H1 (cell line): Measurements from ENCODE around the gene NRN1. TPM values are rescaled to one million over a fixed set of nuclear protein-coding genes. Genes with fewer than 3 reads are reported as not detected.

ENCODE experiments used
- CTCF ChIA-PET: fragments of 300-600 bp; sonication (Branson Sonifier 250); formaldehyde crosslinking; loops from one replicate; lab custom pipeline; 2021; ENCODE audit not compliant: partially characterized antibody; lab: Charles Lee
- POLR2A ChIA-PET: fragments of 300-600 bp; sonication (Branson Sonifier 250); formaldehyde crosslinking; loops from one replicate; lab custom pipeline; 2021; ENCODE audit warnings: inconsistent platforms; ENCODE audit not compliant: partially characterized antibody; lab: Charles Lee
- DNase-seq, 2 experiments: peaks; one replicate each; pipeline versions ENCODE4 v3.0.0 to v3.0.0-alpha.2; 2010 to 2022; ENCODE audit warnings: low spot score in 2 of 2, low read depth in 1 of 2, mixed read lengths in 1 of 2
- FAIRE-seq: peaks from 2 replicates; lab custom pipeline; 2011; peaks lifted over from hg19 to GRCh38; lab: Jason Lieb, UNC
- H2AFZ ChIP-seq: 2 replicates; pipeline ENCODE4 v1.8.1; 2012; ENCODE audit warnings: low read length, inconsistent platforms
- H2AK5ac ChIP-seq: 2 replicates; pipeline ENCODE4 v1.6.1; 2013; ENCODE audit warnings: low read depth, low read length
- H2BK120ac ChIP-seq: replicated peaks from 2 replicates; pipeline ENCODE3; 2013; ENCODE audit warnings: low read depth, low read length, inconsistent platforms
- H2BK12ac ChIP-seq: 2 replicates; pipeline ENCODE4 v1.6.1; 2013; ENCODE audit warnings: low read depth, low read length
- H2BK15ac ChIP-seq: 2 replicates; pipeline ENCODE4 v1.6.1; 2013; ENCODE audit warnings: low read length
- H2BK20ac ChIP-seq: 2 replicates; pipeline ENCODE4 v1.6.1; 2013; ENCODE audit warnings: low read length
- H2BK5ac ChIP-seq: 2 replicates; pipeline ENCODE4 v1.6.1; 2013; ENCODE audit warnings: low read depth, low read length
- H3K14ac ChIP-seq: 2 replicates; pipeline ENCODE4 v1.6.1; 2013; ENCODE audit warnings: inconsistent platforms; ENCODE audit not compliant: insufficient read length
- H3K18ac ChIP-seq: 2 replicates; pipeline ENCODE4 v1.6.1; 2013; ENCODE audit warnings: low read length; ENCODE audit errors: extremely low read depth
- H3K23ac ChIP-seq: 2 replicates; pipeline ENCODE4 v1.6.1; 2013; ENCODE audit warnings: inconsistent platforms; ENCODE audit not compliant: insufficient read length
- H3K23me2 ChIP-seq: 2 replicates; pipeline ENCODE4 v1.6.1; 2013; ENCODE audit warnings: low read depth, low read length
- H3K27ac ChIP-seq: 2 replicates; pipeline ENCODE4 v1.6.1; 2011; ENCODE audit warnings: low read depth, low read length, inconsistent platforms
- H3K27me3 ChIP-seq, 4 experiments: replicated peaks in 1 of 4; 1 replicate in 1 of 4; 2 replicates in 3 of 4; pipeline versions ENCODE4 v1.6.1 to v1.8.1; 2011 to 2013; ENCODE audit warnings: low read length in 3 of 4, mild to moderate bottlenecking in 3 of 4, inconsistent platforms in 2 of 4, mixed read lengths in 2 of 4, moderate library complexity in 1 of 4; ENCODE audit not compliant: control insufficient read depth in 3 of 4, insufficient read depth in 3 of 4; ENCODE audit errors: extremely low read depth in 1 of 4
- H3K36me3 ChIP-seq, 4 experiments: 2 replicates each; pipeline versions ENCODE4 v1.6.1 to v1.8.1; 2011 to 2013; ENCODE audit warnings: mild to moderate bottlenecking in 4 of 4, low read length in 3 of 4, moderate library complexity in 2 of 4, control low read depth in 1 of 4, inconsistent platforms in 1 of 4; ENCODE audit not compliant: insufficient read depth in 4 of 4, control insufficient read depth in 2 of 4
- H3K4ac ChIP-seq: replicated peaks from 2 replicates; pipeline ENCODE3; 2013; ENCODE audit warnings: low read length, low read depth, mixed read lengths, inconsistent platforms; ENCODE audit not compliant: insufficient read length
- H3K4me1 ChIP-seq, 4 experiments: replicated peaks in 1 of 4; 1 replicate in 1 of 4; 2 replicates in 3 of 4; pipeline versions ENCODE4 v1.6.1 to v1.8.1; 2011 to 2013; ENCODE audit warnings: low read length in 3 of 4, inconsistent platforms in 2 of 4, mixed read lengths in 1 of 4; ENCODE audit not compliant: insufficient read depth in 4 of 4, control insufficient read depth in 3 of 4
- H3K4me2 ChIP-seq, 2 experiments: 2 replicates each; pipeline versions ENCODE4 v1.6.1 to v1.8.1; 2011 to 2013; ENCODE audit warnings: low read depth in 2 of 2, low read length in 2 of 2, control low read depth in 1 of 2, inconsistent platforms in 1 of 2, mild to moderate bottlenecking in 1 of 2; ENCODE audit not compliant: insufficient read depth in 1 of 2
- H3K4me3 ChIP-seq, 4 experiments: fragments of 200-600, 300-600 bp in 1 of 4; sonication (generic), shearing (Covaris generic), sonication (Bioruptor Twin) in 1 of 4; 2 replicates each; pipeline versions ENCODE4 v1.5.1 to v1.8.1; 2011 to 2016; ENCODE audit warnings: low read length in 4 of 4, low read depth in 3 of 4, control low read depth in 2 of 4, inconsistent platforms in 2 of 4, mild to moderate bottlenecking in 2 of 4, mixed read lengths in 1 of 4, moderate library complexity in 1 of 4; ENCODE audit not compliant: insufficient read depth in 2 of 4; ENCODE audit errors: extremely low read depth in 1 of 4
- H3K56ac ChIP-seq: replicated peaks from 2 replicates; pipeline ENCODE3; 2013; ENCODE audit warnings: low read depth, mild to moderate bottlenecking, mixed read lengths, low read length, inconsistent platforms; ENCODE audit not compliant: insufficient read length
- H3K79me1 ChIP-seq: 2 replicates; pipeline ENCODE4 v1.6.1; 2013; ENCODE audit warnings: low read depth, low read length, control low read depth
- H3K79me2 ChIP-seq, 2 experiments: 2 replicates each; pipeline versions ENCODE4 v1.6.1 to v1.8.1; 2012 to 2013; ENCODE audit warnings: low read length in 2 of 2, mild to moderate bottlenecking in 2 of 2, inconsistent platforms in 1 of 2; ENCODE audit not compliant: insufficient read depth in 2 of 2, control insufficient read depth in 1 of 2
- H3K9ac ChIP-seq, 4 experiments: replicated peaks in 1 of 4; 1 replicate in 1 of 4; 2 replicates in 3 of 4; pipeline versions ENCODE4 v1.6.1 to v1.8.1; 2011 to 2013; ENCODE audit warnings: low read depth in 3 of 4, low read length in 3 of 4, control low read depth in 2 of 4, mild to moderate bottlenecking in 2 of 4, moderate library complexity in 2 of 4, inconsistent platforms in 1 of 4; ENCODE audit errors: extremely low read depth in 1 of 4
- H3K9me3 ChIP-seq, 2 experiments: 2 replicates each; pipeline versions ENCODE4 v1.6.1 to v1.8.1; 2012 to 2013; ENCODE audit warnings: mild to moderate bottlenecking in 2 of 2, moderate library complexity in 2 of 2, control low read depth in 1 of 2, inconsistent platforms in 1 of 2, low read depth in 1 of 2, low read length in 1 of 2, mixed read lengths in 1 of 2; ENCODE audit not compliant: insufficient read depth in 2 of 2
- H4K20me1 ChIP-seq, 2 experiments: replicated peaks in 1 of 2; 2 replicates each; pipeline versions ENCODE3 to v1.8.1; 2011 to 2013; ENCODE audit warnings: inconsistent platforms in 2 of 2, low read length in 2 of 2, mild to moderate bottlenecking in 1 of 2; ENCODE audit not compliant: insufficient read depth in 2 of 2, control insufficient read depth in 1 of 2
- H4K5ac ChIP-seq: 2 replicates; pipeline ENCODE4 v1.6.1; 2013; ENCODE audit warnings: low read length, low read depth, mixed read lengths, inconsistent platforms; ENCODE audit not compliant: insufficient read length
- H4K8ac ChIP-seq: 2 replicates; pipeline ENCODE4 v1.8.0; 2013; ENCODE audit warnings: mild to moderate bottlenecking, moderate library complexity, low read length, inconsistent platforms; ENCODE audit not compliant: insufficient read depth; ENCODE audit errors: extremely low read depth
- H4K91ac ChIP-seq: replicated peaks from 2 replicates; pipeline ENCODE3; 2013; ENCODE audit warnings: low read length, mixed read lengths, inconsistent platforms; ENCODE audit not compliant: insufficient read length
- BACH1 ChIP-seq: IDR thresholded peaks from 2 replicates; pipeline ENCODE4 v1.6.1; 2012; ENCODE audit warnings: low read length, improper control_type of control experiment
- FOSL1 ChIP-seq: IDR thresholded peaks from 2 replicates; pipeline ENCODE4 v1.6.1; 2011; ENCODE audit warnings: mild to moderate bottlenecking, low read depth, low read length, moderate library complexity; ENCODE audit not compliant: insufficient read depth
- TCF12 ChIP-seq: IDR thresholded peaks from 2 replicates; pipeline ENCODE4 v1.6.1; 2011; ENCODE audit warnings: low read depth, mild to moderate bottlenecking, low read length
- ZNF274 ChIP-seq: IDR thresholded peaks from 2 replicates; pipeline ENCODE4 v1.7.0; 2012; ENCODE audit warnings: low read length, borderline replicate concordance; ENCODE audit errors: extremely low read depth
- WGBS, 2 experiments: shearing (Covaris generic) in 1 of 2; methylation state at CpG; one replicate each; pipeline versions ENCODE4 v1.1.6 to v1.1.7; 2013 to 2015; ENCODE audit warnings: low lambda C conversion rate in 2 of 2, mixed read lengths in 2 of 2, inconsistent platforms in 1 of 2, low coverage in 1 of 2, missing lambda C conversion rate in 1 of 2; ENCODE audit not compliant: insufficient replicate concordance in 2 of 2, insufficient coverage in 1 of 2, insufficient read length in 1 of 2; ENCODE audit errors: extremely low coverage in 1 of 2, missing lambda C conversion rate in 1 of 2; 5-methylcytosine and 5-hydroxymethylcytosine counted together
- polyA plus RNA-seq, 7 experiments: library from polyadenylated mRNA; depleted of rRNA in 3 of 7; stranded (reverse) in 5 of 7; unstranded in 2 of 7; fragments of >200 nt in 5 of 7; fragments of 200-250 nt in 2 of 7; gene quantifications; 1 replicate in 5 of 7; 2 replicates in 1 of 7; 4 replicates in 1 of 7; pipeline versions ENCODE4 v1.2.1 to v1.2.3, GENCODE V29; 2011 to 2013; ENCODE audit warnings: missing spikeins in 2 of 7, mixed read lengths in 2 of 7
- total RNA-seq: library from RNA; stranded (reverse); fragmentation: NEBNext Ultra II Directional; extraction: Animal tissue kit (Norgen Biotek cat#: 25700); gene quantifications from 2 replicates; pipeline ENCODE4 v1.2.1, GENCODE V29; 2021

NRN1 gene
- total and polyA plus RNA-seq, 2 of the 8 experiments (the other 6 are each of a cell fraction or from before 2014, with no cell fraction given) = 0.06 to 0.26 TPM

DNA sequence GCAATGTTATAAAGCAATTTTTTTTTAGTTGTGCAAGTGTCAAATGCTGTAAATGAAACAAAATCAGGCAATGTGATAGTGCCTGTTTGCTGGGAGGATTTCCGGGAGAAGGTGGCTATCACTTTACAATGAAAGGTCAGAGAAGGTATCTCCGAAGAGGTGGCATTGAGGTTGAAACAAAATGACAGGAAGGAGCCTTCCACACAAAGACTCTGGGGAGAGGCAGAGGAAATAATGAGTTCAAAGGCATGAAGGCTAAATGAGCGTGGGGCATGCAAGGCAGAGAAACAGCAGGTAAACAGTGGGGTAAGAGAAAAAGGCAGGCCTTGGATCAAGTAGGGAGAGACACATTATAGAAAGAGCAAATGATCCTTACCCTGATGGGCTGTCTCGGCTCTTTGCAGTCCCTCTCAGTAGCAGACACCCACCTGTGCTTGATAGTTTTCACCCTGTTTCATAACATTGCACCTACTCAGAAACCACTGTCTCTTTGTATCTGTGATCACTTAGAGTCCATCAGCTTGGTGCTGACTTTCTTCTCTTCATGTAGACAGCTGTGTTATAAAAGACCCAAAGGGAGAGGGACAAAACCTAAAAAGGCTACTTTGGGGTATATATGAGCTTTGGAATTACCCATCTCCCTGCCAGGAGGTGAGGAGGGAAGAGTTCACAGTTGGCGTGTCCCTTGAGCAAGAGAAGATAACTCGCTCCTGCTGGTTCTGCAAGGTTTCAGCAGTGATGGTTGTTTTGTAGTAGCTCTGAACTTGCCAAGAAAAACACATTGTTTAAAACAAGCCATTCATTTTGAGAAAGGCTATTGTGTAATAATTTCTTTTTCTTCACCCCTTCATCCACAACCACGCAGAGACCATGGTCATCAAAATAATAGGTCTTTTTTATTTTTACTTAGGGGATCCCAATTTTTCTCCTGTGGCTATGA lies 22.3 kb downstream of the NRN1 start:
- H3K27ac ChIP-seq = no peak overlapping the region
- no peak for TF ChIP-seq TCF12
- no peak for TF ChIP-seq BACH1
- no peak for TF ChIP-seq FOSL1
- TF ChIP-seq ZNF274 = no peak
- TF ChIP-seq, all 59 proteins: peak for 0
- no peak for DNase-seq
- no peak overlapping the region for H3K4me2 ChIP-seq
- no peak overlapping the region for H2BK5ac ChIP-seq
- no peak overlapping the region for H4K5ac ChIP-seq
- H2BK12ac ChIP-seq = no peak overlapping the region
- no peak overlapping the region for H4K91ac ChIP-seq
- FAIRE-seq = no peak
- no peak overlapping the region for H2BK120ac ChIP-seq
- H3K79me1 ChIP-seq = no peaks in the 10 kb centered on the region
- H4K20me1 ChIP-seq = peaks cover 0 to 1% of the 10 kb centered on the region in 2 experiments
- no peak overlapping the region for H3K56ac ChIP-seq
- no peak overlapping the region for H4K8ac ChIP-seq
- H2AFZ ChIP-seq = no peak overlapping the region
- H3K27me3 ChIP-seq = no peaks in the 10 kb centered on the region; a peak in 1 of 7 replicates
- no peak overlapping the region for H3K18ac ChIP-seq
- ChIA-PET POLR2A (no interaction called here), CTCF (interaction anchor here (0.6 to 1.3 kb wide), 7 partner anchors 9 to 686 kb away, joined by 3 to 5 read pairs (median 3); no protein-coding TSS in a partner anchor)
- H3K14ac ChIP-seq = no peak overlapping the region
- no peak overlapping the region for H2BK20ac ChIP-seq
- H3K4me3 ChIP-seq = no peak overlapping the region
- H3K23me2 ChIP-seq = no peaks in the 10 kb centered on the region
- no peak overlapping the region for H2AK5ac ChIP-seq
- H3K9me3 ChIP-seq = no peaks in the 10 kb centered on the region
- WGBS, 2 experiments = 91% methylated on average over 7 of the region's 7 CpGs; no CpG with 5 or more reads in 1 of the 2 experiments
- H3K9ac ChIP-seq = no peak overlapping the region
- no peak overlapping the region for H3K23ac ChIP-seq
- no peaks in the 10 kb centered on the region for H3K4me1 ChIP-seq
- no peaks in the 10 kb centered on the region for H3K79me2 ChIP-seq
- H3K4ac ChIP-seq = no peak overlapping the region
- no peak overlapping the region for H2BK15ac ChIP-seq
- no peaks in the 10 kb centered on the region for H3K36me3 ChIP-seq
